OCI-LY3 (cell line): ENCODE measurements around the gene TTPAL.

ENCODE experiments used
- CTCF ChIP-seq: fragments of 200-600, 300-600 bp; sonication (generic); IDR thresholded peaks from 2 replicates; pipeline ENCODE4 v1.5.1; 2014; ENCODE audit warnings: antibody characterized with exemption, low read length, low read depth
- EZH2phosphoT487 ChIP-seq: fragments of 200-600 bp; shearing (Covaris generic); IDR thresholded peaks from 2 replicates; pipeline ENCODE4 v1.6.1; 2018; ENCODE audit warnings: antibody characterized with exemption, mixed run types, low read depth

GRCh38 chr20:44450903-44451450, 24.7 kb upstream of the TTPAL start:
- TF ChIP-seq EZH2phosphoT487: no peak
- no peak for TF ChIP-seq CTCF
